Measurements from ENCODE around the gene NCAPH2. TPM values are rescaled to one million over a fixed set of nuclear protein-coding genes. Genes with fewer than 3 reads are reported as not detected.

The NCAPH2 gene
- total RNA-seq, 1 donor from 2014 or later = 40.9 TPM

GRCh38 chr22:50544746-50545253 lies 36.8 kb downstream of the NCAPH2 start:
- Mint-ChIP-seq H3K36me3 (ENCODE audit: low read depth, unreplicated experiment) (no peaks in the 10 kb centered on the region), H3K4me1 (ENCODE audit: unreplicated experiment) (peaks cover 1% of the 10 kb centered on the region), H3K9me3 (ENCODE audit: unreplicated experiment) (no peaks in the 10 kb centered on the region), H3K4me3 (ENCODE audit: unreplicated experiment) (no peak overlapping the region), H3K27me3 (ENCODE audit: unreplicated experiment) (no peaks in the 10 kb centered on the region), H3K27ac (ENCODE audit: unreplicated experiment) (no peak overlapping the region)
- no peak for TF ChIP-seq CTCF (IDR thresholded peaks at IDR 0.05; ENCODE audit: unreplicated experiment)
- no peak for DNase-seq (ENCODE audit: low spot score)

- no peak for TF ChIP-seq CTCF (IDR thresholded peaks at IDR 0.05; ENCODE audit: unreplicated experiment)
- Mint-ChIP-seq H3K9me3 (ENCODE audit: unreplicated experiment) (no peaks in the 10 kb centered on the region), H3K36me3 (ENCODE audit: low read depth, unreplicated experiment) (no peaks in the 10 kb centered on the region), H3K27ac (ENCODE audit: unreplicated experiment) (no peak within 1 kb of the TSS), H3K4me3 (ENCODE audit: unreplicated experiment) (no peak within 1 kb of the TSS), H3K27me3 (ENCODE audit: unreplicated experiment) (peaks cover 5% of the 10 kb centered on the region), H3K4me1 (ENCODE audit: unreplicated experiment) (peaks cover 5% of the 10 kb centered on the region)
- no peak for DNase-seq (ENCODE audit: low spot score)
These were observed 37.7 kb downstream of the NCAPH2 start, which contains the start of gene KLHDC7B for GRCh38 chr22:50545522-50546325. KLHDC7B (plus strand) TSS chr22:50545899; CDS start chr22:50546244, 345 bp downstream.

- Mint-ChIP-seq H3K27ac (ENCODE audit: unreplicated experiment) (no peak overlapping the region), H3K36me3 (ENCODE audit: low read depth, unreplicated experiment) (no peaks in the 10 kb centered on the region), H3K4me1 (ENCODE audit: unreplicated experiment) (peaks cover 5% of the 10 kb centered on the region), H3K4me3 (ENCODE audit: unreplicated experiment) (no peak overlapping the region), H3K27me3 (ENCODE audit: unreplicated experiment) (peaks cover 6% of the 10 kb centered on the region), H3K9me3 (ENCODE audit: unreplicated experiment) (no peaks in the 10 kb centered on the region)
- no peak for TF ChIP-seq CTCF (IDR thresholded peaks at IDR 0.05; ENCODE audit: unreplicated experiment)
- DNase-seq (ENCODE audit: low spot score) = no peak
These were observed 38.6 kb downstream of the NCAPH2 start for GRCh38 chr22:50546326-50547262.

- Mint-ChIP-seq H3K4me1 (ENCODE audit: unreplicated experiment) (peaks cover 5% of the 10 kb centered on the region), H3K27me3 (ENCODE audit: unreplicated experiment) (peaks cover 6% of the 10 kb centered on the region), H3K27ac (ENCODE audit: unreplicated experiment) (no peak overlapping the region), H3K4me3 (ENCODE audit: unreplicated experiment) (no peak overlapping the region), H3K36me3 (ENCODE audit: low read depth, unreplicated experiment) (no peaks in the 10 kb centered on the region), H3K9me3 (ENCODE audit: unreplicated experiment) (no peaks in the 10 kb centered on the region)
- DNase-seq (ENCODE audit: low spot score) = no peak
- TF ChIP-seq CTCF (IDR thresholded peaks at IDR 0.05; ENCODE audit: unreplicated experiment) = no peak
These were observed 39.4 kb downstream of the NCAPH2 start for GRCh38 chr22:50547263-50547985.

Measured in endothelial cell (in vitro differentiated cells).